Loucy (cell line): ENCODE results near the gene RPL22.

Source experiments
- H2AFZ ChIP-seq: fragments of 200-600 bp; sonication (generic); 2 replicates; pipeline ENCODE4 v1.6.0; 2016; ENCODE audit warnings: antibody characterized with exemption, mild to moderate bottlenecking, low read length, moderate library complexity
- H3F3A ChIP-seq: fragments of 200-600 bp; 2 replicates; pipeline ENCODE4 v1.6.0; 2016; ENCODE audit warnings: antibody characterized with exemption, low read depth, mild to moderate bottlenecking
- H3K27me3 ChIP-seq: fragments of 200-600 bp; sonication (generic); 2 replicates; pipeline ENCODE4 v1.6.1; 2014; ENCODE audit warnings: low read length, mild to moderate bottlenecking; ENCODE audit not compliant: insufficient read depth, poor library complexity, severe bottlenecking
- H3K36me3 ChIP-seq: fragments of 200-600 bp; sonication (generic); 2 replicates; pipeline ENCODE4 v1.6.1; 2016; ENCODE audit warnings: low read length; ENCODE audit not compliant: insufficient read depth
- H3K4me1 ChIP-seq: fragments of 200-600 bp; sonication (generic); 2 replicates; pipeline ENCODE4 v1.5.1; 2014; ENCODE audit warnings: low read length, mild to moderate bottlenecking; ENCODE audit not compliant: insufficient read depth, poor library complexity, severe bottlenecking
- H3K4me2 ChIP-seq: fragments of 200-600 bp; sonication (generic); 2 replicates; pipeline ENCODE4 v1.6.0; 2014; ENCODE audit warnings: antibody characterized with exemption, low read length, low read depth, mild to moderate bottlenecking; ENCODE audit not compliant: poor library complexity, severe bottlenecking
- H3K4me3 ChIP-seq: fragments of 200-600 bp; sonication (generic); 2 replicates; pipeline ENCODE4 v1.5.1; 2014; ENCODE audit warnings: low read length, mild to moderate bottlenecking, mixed read lengths; ENCODE audit not compliant: poor library complexity, severe bottlenecking
- H3K79me2 ChIP-seq: fragments of 200-600 bp; sonication (generic); 2 replicates; pipeline ENCODE4 v1.6.1; 2014; ENCODE audit warnings: low read length; ENCODE audit not compliant: insufficient read depth
- H3K9ac ChIP-seq: fragments of 200-600 bp; sonication (generic); 2 replicates; pipeline ENCODE4 v1.6.0; 2014; ENCODE audit warnings: mild to moderate bottlenecking, low read depth, low read length, moderate library complexity; ENCODE audit not compliant: poor library complexity, severe bottlenecking
- H3K9me2 ChIP-seq: fragments of 200-600 bp; sonication (generic); replicated peaks from 2 replicates; pipeline ENCODE4 v1.6.1; 2016; ENCODE audit warnings: low read depth, low read length, mixed read lengths
- H3K9me3 ChIP-seq: fragments of 200-600 bp; sonication (generic); 2 replicates; pipeline ENCODE4 v1.6.1; 2014; ENCODE audit warnings: mild to moderate bottlenecking, antibody characterized with exemption, low read length, low read depth; ENCODE audit not compliant: insufficient read depth
- H4K20me1 ChIP-seq: fragments of 200-600 bp; sonication (generic); 2 replicates; pipeline ENCODE4 v1.6.0; 2014; ENCODE audit warnings: antibody characterized with exemption, low read length, mild to moderate bottlenecking; ENCODE audit not compliant: insufficient read depth, poor library complexity, severe bottlenecking
- EZH2phosphoT487 ChIP-seq: fragments of 200-600 bp; IDR thresholded peaks from 2 replicates; pipeline ENCODE4 v1.6.1; 2018; ENCODE audit warnings: antibody characterized with exemption, mild to moderate bottlenecking, moderate library complexity, borderline replicate concordance
- TF ChIP-seq, protein P1 (sequence below): fragments of 200-600 bp; sonication (generic); conservative IDR thresholded peaks from 2 replicates; pipeline ENCODE4 v1.5.1; 2014; ENCODE audit warnings: mild to moderate bottlenecking, antibody characterized with exemption, low read length

Gene RPL22

DNA sequence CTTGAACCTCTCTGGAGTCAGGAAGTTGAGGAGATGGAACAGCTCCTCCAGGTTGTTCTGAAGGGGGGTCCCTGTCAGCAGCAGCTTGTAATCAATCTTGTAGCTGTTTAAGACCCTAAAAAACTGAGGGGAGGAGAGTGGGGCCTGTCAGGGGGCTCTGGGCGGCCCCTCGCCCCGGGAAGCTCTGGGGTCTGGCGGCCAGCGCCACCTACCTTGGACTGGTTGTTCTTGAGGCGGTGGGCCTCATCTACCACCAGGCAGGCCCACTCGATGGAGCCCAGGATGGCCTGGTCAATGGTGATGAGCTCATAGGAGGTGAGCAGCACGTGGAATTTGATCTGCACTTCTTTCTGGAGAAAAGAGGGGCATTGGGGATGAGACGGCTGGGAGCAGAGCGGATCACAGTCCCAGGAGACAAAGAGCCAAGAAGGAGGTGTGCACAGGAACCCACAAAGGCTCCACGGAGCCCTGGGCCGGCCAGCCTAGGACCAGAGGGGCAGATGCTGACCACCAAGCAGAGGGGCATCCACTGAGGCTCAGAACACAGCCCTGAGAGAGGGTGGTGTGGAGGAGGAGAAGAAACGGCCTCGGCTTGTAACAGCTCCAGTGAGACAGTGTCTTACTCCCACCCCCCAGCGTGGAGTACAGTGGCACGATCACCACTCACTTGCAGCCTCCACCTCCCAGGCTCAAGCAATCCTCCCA lies 62.7 kb downstream of the RPL22 start:
- Histone ChIP-seq H4K20me1 (no peaks in the 10 kb centered on the region), H3K4me1 (no peaks in the 10 kb centered on the region), H3K4me3 (no peak overlapping the region), H3K27me3 (no peaks in the 10 kb centered on the region), H3F3A (no peaks in the 10 kb centered on the region), H2AFZ (no peak overlapping the region), H3K9me2 (no peaks in the 10 kb centered on the region), H3K9me3 (no peaks in the 10 kb centered on the region), H3K9ac (no peak overlapping the region), H3K36me3 (no peaks in the 10 kb centered on the region), H3K4me2 (no peak overlapping the region), H3K79me2 (no peaks in the 10 kb centered on the region)
- no peak for TF ChIP-seq EZH2phosphoT487
- TF ChIP-seq, protein P1, sequence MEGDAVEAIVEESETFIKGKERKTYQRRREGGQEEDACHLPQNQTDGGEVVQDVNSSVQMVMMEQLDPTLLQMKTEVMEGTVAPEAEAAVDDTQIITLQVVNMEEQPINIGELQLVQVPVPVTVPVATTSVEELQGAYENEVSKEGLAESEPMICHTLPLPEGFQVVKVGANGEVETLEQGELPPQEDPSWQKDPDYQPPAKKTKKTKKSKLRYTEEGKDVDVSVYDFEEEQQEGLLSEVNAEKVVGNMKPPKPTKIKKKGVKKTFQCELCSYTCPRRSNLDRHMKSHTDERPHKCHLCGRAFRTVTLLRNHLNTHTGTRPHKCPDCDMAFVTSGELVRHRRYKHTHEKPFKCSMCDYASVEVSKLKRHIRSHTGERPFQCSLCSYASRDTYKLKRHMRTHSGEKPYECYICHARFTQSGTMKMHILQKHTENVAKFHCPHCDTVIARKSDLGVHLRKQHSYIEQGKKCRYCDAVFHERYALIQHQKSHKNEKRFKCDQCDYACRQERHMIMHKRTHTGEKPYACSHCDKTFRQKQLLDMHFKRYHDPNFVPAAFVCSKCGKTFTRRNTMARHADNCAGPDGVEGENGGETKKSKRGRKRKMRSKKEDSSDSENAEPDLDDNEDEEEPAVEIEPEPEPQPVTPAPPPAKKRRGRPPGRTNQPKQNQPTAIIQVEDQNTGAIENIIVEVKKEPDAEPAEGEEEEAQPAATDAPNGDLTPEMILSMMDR = no peak
